Measurements from ENCODE around the gene COMTD1.
A peak's percentile ranks its signal among the peaks of the same experiment; 100 is the strongest.
"Not testable (repeated sequence)": the region's sequence is repeated elsewhere in the genome, so short reads cannot be mapped to it uniquely, and the experiment has no call there.

Gene COMTD1

GRCh38 chr10:75191821-75192568 lies 43.8 kb downstream of the COMTD1 start:
- no peak for DNase-seq

- DNase-seq: no peak
These were observed 46.3 kb downstream of the COMTD1 start for GRCh38 chr10:75189266-75190096.

- not testable (repeated sequence) for DNase-seq
These were observed 47.2 kb downstream of the COMTD1 start for GRCh38 chr10:75188522-75188921.

- DNase-seq: peak; percentile 54
These were observed 47.8 kb downstream of the COMTD1 start for GRCh38 chr10:75187961-75188426.

GRCh38 chr10:75186310-75186709 lies 49.4 kb downstream of the COMTD1 start:
- no peak for DNase-seq
